Stomach (tissue), 9 donors: ENCODE measurements around the gene SCG5. TPM values are rescaled to one million over a fixed set of nuclear protein-coding genes. Genes with fewer than 3 reads are reported as not detected.

Experiments used
- DNase-seq, 2 donors: peaks; one replicate each; pipeline versions ENCODE4 v3.0.0 to v3.0.0-alpha.2; 2013 to 2019
- H3K27ac ChIP-seq, 5 donors: fragments of 200-600 bp in 4 of 5; sonication (generic) in 4 of 5; one replicate each; pipeline ENCODE4 v1.5.1; 2013 to 2019; ENCODE audit warnings: mild to moderate bottlenecking in 1 of 5, moderate library complexity in 1 of 5
- H3K27me3 ChIP-seq, 3 donors: fragments of 200-600 bp; sonication (generic); one replicate each; pipeline ENCODE4 v1.5.1; 2017 to 2019; ENCODE audit warnings: mixed run types in 1 of 3
- H3K36me3 ChIP-seq, 4 donors: fragments of 200-600 bp; sonication (generic); 1 replicate in 3 of 4; 2 replicates in 1 of 4; pipeline ENCODE4 v1.5.1; 2016 to 2019
- H3K4me1 ChIP-seq, 4 donors: fragments of 200-600 bp; sonication (generic); one replicate each; pipeline ENCODE4 v1.5.1; 2016 to 2019
- H3K4me3 ChIP-seq, 4 donors: fragments of 200-600 bp; sonication (generic) in 3 of 4; one replicate each; pipeline ENCODE4 v1.5.1; 2016 to 2019; ENCODE audit warnings: mild to moderate bottlenecking in 1 of 4
- H3K9me3 ChIP-seq, 4 donors: fragments of 200-600 bp; sonication (generic); one replicate each; pipeline ENCODE4 v1.5.1; 2016 to 2019
- EP300 ChIP-seq: sonication (generic); formaldehyde crosslinking; IDR thresholded peaks from one replicate; pipeline ENCODE4 v1.6.1; 2017; ENCODE audit warnings: antibody characterized with exemption
- POLR2A ChIP-seq, 4 donors: fragments of 450-650 bp; IDR thresholded peaks; one replicate each; pipeline ENCODE4 v1.6.1; 2016; ENCODE audit warnings: antibody characterized with exemption in 4 of 4, control low read depth in 2 of 4, mild to moderate bottlenecking in 1 of 4, moderate library complexity in 1 of 4
- POLR2AphosphoS5 ChIP-seq, 3 donors: sonication (generic); formaldehyde crosslinking; IDR thresholded peaks; one replicate each; pipeline ENCODE4 v1.6.1; 2016; ENCODE audit warnings: antibody characterized with exemption in 3 of 3
- WGBS, 5 donors: extraction: QIAGEN DNeasy Blood & Tissue Kit in 3 of 5; methylation state at CpG; one replicate each; pipeline versions ENCODE4 v1.1.5 to v1.1.7; 2013 to 2018; 5-methylcytosine and 5-hydroxymethylcytosine counted together
- intact Hi-C: fragments of 100-400 bp; cut with DNase I; formaldehyde crosslinking; loops from one replicate; pipeline ENCODE4 v1.15.1; 2023; ENCODE audit warnings: low total_unique reads
- polyA plus RNA-seq, 3 donors: library from polyadenylated mRNA; stranded (reverse); fragments of 200-250 nt; gene quantifications; one replicate each; pipeline ENCODE4 v1.2.3, GENCODE V29; 2013
- total RNA-seq, 5 donors: library from RNA; depleted of rRNA; stranded (reverse); fragments of >200 nt; gene quantifications; one replicate each; pipeline versions ENCODE4 v1.1.0 to v1.2.3, GENCODE V29; 2014 to 2016
- TF ChIP-seq, protein P1 (sequence below), 7 experiments: fragments of 450-650 bp in 4 of 7; fragments of 200-600 bp in 3 of 7; sonication (generic) in 3 of 7; IDR thresholded peaks; one replicate each; pipeline ENCODE4 v1.5.1; 2016 to 2019; ENCODE audit warnings: antibody characterized with exemption in 7 of 7, control low read depth in 2 of 7, mild to moderate bottlenecking in 1 of 7
- donor health status: healthy with polysubstance abuse.
- donor health status: Bipolar disorder and iron deficiency.
- donor health status: healthy.

SCG5 gene
- total and polyA plus RNA-seq, 8 donors = 1.4 to 16.5 (median 3.9) TPM; not detected in 3

- Histone ChIP-seq H3K4me3 (no peak overlapping the region), H3K27ac (no peak overlapping the region), H3K9me3 (no peaks in the 10 kb centered on the region), H3K27me3 (no peaks in the 10 kb centered on the region), H3K4me1 (peaks cover 0 to 5% (median 2%) of the 10 kb centered on the region in 4 donors), H3K36me3 (no peaks in the 10 kb centered on the region)
- TF ChIP-seq, protein P1, sequence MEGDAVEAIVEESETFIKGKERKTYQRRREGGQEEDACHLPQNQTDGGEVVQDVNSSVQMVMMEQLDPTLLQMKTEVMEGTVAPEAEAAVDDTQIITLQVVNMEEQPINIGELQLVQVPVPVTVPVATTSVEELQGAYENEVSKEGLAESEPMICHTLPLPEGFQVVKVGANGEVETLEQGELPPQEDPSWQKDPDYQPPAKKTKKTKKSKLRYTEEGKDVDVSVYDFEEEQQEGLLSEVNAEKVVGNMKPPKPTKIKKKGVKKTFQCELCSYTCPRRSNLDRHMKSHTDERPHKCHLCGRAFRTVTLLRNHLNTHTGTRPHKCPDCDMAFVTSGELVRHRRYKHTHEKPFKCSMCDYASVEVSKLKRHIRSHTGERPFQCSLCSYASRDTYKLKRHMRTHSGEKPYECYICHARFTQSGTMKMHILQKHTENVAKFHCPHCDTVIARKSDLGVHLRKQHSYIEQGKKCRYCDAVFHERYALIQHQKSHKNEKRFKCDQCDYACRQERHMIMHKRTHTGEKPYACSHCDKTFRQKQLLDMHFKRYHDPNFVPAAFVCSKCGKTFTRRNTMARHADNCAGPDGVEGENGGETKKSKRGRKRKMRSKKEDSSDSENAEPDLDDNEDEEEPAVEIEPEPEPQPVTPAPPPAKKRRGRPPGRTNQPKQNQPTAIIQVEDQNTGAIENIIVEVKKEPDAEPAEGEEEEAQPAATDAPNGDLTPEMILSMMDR (IDR thresholded peaks at IDR 0.05) = peak in 5 of 7 experiments; percentile 47 to 91 (median 89)
- TF ChIP-seq POLR2AphosphoS5 (IDR thresholded peaks at IDR 0.05) = no peak
- intact Hi-C loops = no loop called here
- 36 to 42% (median 40%) methylated on average over 6 of the region's 6 CpGs for WGBS, 5 donors
- DNase-seq = peak; percentile 56 to 71
Measured at GRCh38 chr15:32651229-32651837, 9.8 kb downstream of the SCG5 start.

DNA sequence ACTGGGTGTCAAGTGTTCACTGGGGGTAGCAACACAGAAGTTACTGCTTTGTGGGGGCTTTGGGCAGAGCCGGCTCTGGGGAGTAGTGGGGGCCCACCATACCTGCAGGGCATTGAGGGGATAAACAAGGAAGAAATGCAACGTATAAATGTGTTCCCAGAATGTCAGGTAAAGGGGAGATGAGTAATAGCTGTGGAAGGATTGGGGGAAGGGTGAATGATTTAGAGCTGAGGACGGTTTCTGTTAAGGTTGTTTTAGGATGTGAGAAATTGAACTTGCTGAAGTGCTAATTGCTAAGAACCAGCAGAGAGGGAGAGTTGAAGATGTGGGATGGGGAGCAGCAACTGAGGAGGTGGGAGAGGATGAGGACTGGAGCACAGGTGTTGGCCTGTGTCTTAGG, 10.7 kb downstream of the SCG5 start:
- WGBS, 5 donors = 69 to 78% (median 72%) methylated on average over 3 of the region's 3 CpGs
- no peak overlapping the region for H3K4me3 ChIP-seq
- no peaks in the 10 kb centered on the region for H3K36me3 ChIP-seq
- H3K27ac ChIP-seq = no peak overlapping the region
- TF ChIP-seq POLR2A (IDR thresholded peaks at IDR 0.05) (no peak), EP300 (no peak), POLR2AphosphoS5 (IDR thresholded peaks at IDR 0.05) (no peak)
- TF ChIP-seq, protein P1 (IDR thresholded peaks at IDR 0.05) = no peak
- no peak for DNase-seq
- peaks cover 0 to 13% (median 2%) of the 10 kb centered on the region in 4 donors for H3K4me1 ChIP-seq
- no peaks in the 10 kb centered on the region for H3K9me3 ChIP-seq
- intact Hi-C loops = no loop called here
- H3K27me3 ChIP-seq = no peaks in the 10 kb centered on the region

GRCh38 chr15:32656091-32656490, 14.6 kb downstream of the SCG5 start:
- 58 to 70% (median 61%) methylated on average over 4 of the region's 4 CpGs for WGBS, 5 donors
- intact Hi-C loops = no loop called here
- Histone ChIP-seq H3K27me3 (no peaks in the 10 kb centered on the region), H3K4me3 (no peak overlapping the region), H3K27ac (no peak overlapping the region), H3K9me3 (no peaks in the 10 kb centered on the region), H3K4me1 (peaks cover 0 to 25% (median 8%) of the 10 kb centered on the region in 4 donors), H3K36me3 (no peaks in the 10 kb centered on the region)
- DNase-seq = no peak
- TF ChIP-seq, protein P1 (IDR thresholded peaks at IDR 0.05) = no peak
- no peak for TF ChIP-seq EP300
- no peak for TF ChIP-seq POLR2A (IDR thresholded peaks at IDR 0.05)
- TF ChIP-seq POLR2AphosphoS5 (IDR thresholded peaks at IDR 0.05) = no peak

GRCh38 chr15:32656496-32656895, 15.0 kb downstream of the SCG5 start:
- no peak for DNase-seq
- 83 to 94% (median 89%) methylated on average over 9 of the region's 9 CpGs for WGBS, 5 donors
- H3K36me3 ChIP-seq = no peaks in the 10 kb centered on the region
- H3K4me3 ChIP-seq = no peak overlapping the region
- TF ChIP-seq EP300 (no peak), POLR2AphosphoS5 (IDR thresholded peaks at IDR 0.05) (no peak), POLR2A (IDR thresholded peaks at IDR 0.05) (no peak)
- TF ChIP-seq, protein P1 (IDR thresholded peaks at IDR 0.05) = no peak
- intact Hi-C loops = no loop called here
- no peak overlapping the region for H3K27ac ChIP-seq
- H3K4me1 ChIP-seq = peaks cover 0 to 25% (median 6%) of the 10 kb centered on the region in 4 donors
- no peaks in the 10 kb centered on the region for H3K9me3 ChIP-seq
- no peaks in the 10 kb centered on the region for H3K27me3 ChIP-seq
